Subcutaneous abdominal adipose tissue (tissue), 5 donors: ENCODE results near the gene KLF16.

ENCODE experiments used
- H3K27ac ChIP-seq: one replicate; pipeline ENCODE4 v1.7.0; 2013; ENCODE audit warnings: low read depth, mild to moderate bottlenecking, inconsistent platforms, low read length, moderate library complexity
- H3K27me3 ChIP-seq, 5 donors: one replicate each; pipeline ENCODE4 v1.7.0; 2013; ENCODE audit warnings: low read length in 5 of 5, inconsistent platforms in 1 of 5; ENCODE audit not compliant: control insufficient read depth in 5 of 5, insufficient read depth in 4 of 5
- H3K36me3 ChIP-seq, 5 donors: one replicate each; pipeline ENCODE4 v1.7.0; 2013; ENCODE audit warnings: low read length in 5 of 5; ENCODE audit not compliant: control insufficient read depth in 5 of 5, insufficient read depth in 5 of 5
- H3K4me1 ChIP-seq, 5 donors: one replicate each; pipeline ENCODE4 v1.7.0; 2013; ENCODE audit warnings: low read length in 5 of 5, mild to moderate bottlenecking in 3 of 5, moderate library complexity in 1 of 5; ENCODE audit not compliant: control insufficient read depth in 5 of 5, insufficient read depth in 5 of 5
- H3K4me3 ChIP-seq, 5 donors: one replicate each; pipeline ENCODE4 v1.7.0; 2013; ENCODE audit warnings: low read length in 5 of 5, low read depth in 1 of 5
- H3K9ac ChIP-seq, 5 donors: one replicate each; pipeline ENCODE4 v1.7.0; 2013; ENCODE audit warnings: low read length in 5 of 5, mild to moderate bottlenecking in 4 of 5, moderate library complexity in 3 of 5
- H3K9me3 ChIP-seq, 5 donors: one replicate each; pipeline ENCODE4 v1.7.0; 2013; ENCODE audit warnings: low read length in 5 of 5; ENCODE audit not compliant: control insufficient read depth in 5 of 5
- donor health status: healthy.
- donor health status: healthy.
- donor health status: healthy.
- donor health status: healthy.
- donor health status: healthy.

Gene KLF16

GRCh38 chr19:1828279-1829238, 34.8 kb downstream of the KLF16 start:
- Histone ChIP-seq H3K36me3 (peaks cover 0 to 68% (median 33%) of the 10 kb centered on the region in 5 donors), H3K4me3 (no peak overlapping the region)

GRCh38 chr19:1827566-1828278, 35.7 kb downstream of the KLF16 start:
- peaks cover 0 to 10% (median 9%) of the 10 kb centered on the region in 5 donors for H3K4me1 ChIP-seq
- no peak overlapping the region for H3K9ac ChIP-seq
- no peaks in the 10 kb centered on the region for H3K27me3 ChIP-seq
- no peak overlapping the region for H3K4me3 ChIP-seq
- H3K36me3 ChIP-seq, result peaks cover 0 to 72% (median 39%) of the 10 kb centered on the region in 5 donors
- H3K27ac ChIP-seq, result no peak overlapping the region
- H3K9me3 ChIP-seq, result no peaks in the 10 kb centered on the region

More at GRCh38 chr19:1828279-1829238, 34.8 kb downstream of the KLF16 start:
- H3K9me3 ChIP-seq, result no peaks in the 10 kb centered on the region
- H3K27me3 ChIP-seq, result no peaks in the 10 kb centered on the region
- H3K9ac ChIP-seq, result no peak overlapping the region
- H3K27ac ChIP-seq, result no peak overlapping the region
- H3K4me1 ChIP-seq, result peaks cover 0 to 15% (median 10%) of the 10 kb centered on the region in 5 donors

GRCh38 chr19:1826557-1827521, 36.5 kb downstream of the KLF16 start:
- H3K27me3 ChIP-seq, result no peaks in the 10 kb centered on the region
- no peak overlapping the region for H3K27ac ChIP-seq
- H3K36me3 ChIP-seq, result peaks cover 0 to 77% (median 48%) of the 10 kb centered on the region in 5 donors
- no peak overlapping the region for H3K9ac ChIP-seq
- H3K4me1 ChIP-seq, result peaks cover 0 to 10% (median 9%) of the 10 kb centered on the region in 5 donors
- H3K4me3 ChIP-seq, result no peak overlapping the region
- H3K9me3 ChIP-seq, result no peaks in the 10 kb centered on the region

- Histone ChIP-seq H3K4me3 (no peak overlapping the region), H3K4me1 (peaks cover 0 to 10% (median 9%) of the 10 kb centered on the region in 5 donors), H3K27me3 (no peaks in the 10 kb centered on the region), H3K27ac (no peak overlapping the region), H3K9me3 (no peaks in the 10 kb centered on the region), H3K36me3 (peaks cover 0 to 83% (median 56%) of the 10 kb centered on the region in 5 donors), H3K9ac (no peak overlapping the region)
Measured at GRCh38 chr19:1825909-1826556, 37.3 kb downstream of the KLF16 start.

- Histone ChIP-seq H3K4me3 (no peak overlapping the region), H3K9ac (no peak overlapping the region), H3K36me3 (peaks cover 0 to 90% (median 68%) of the 10 kb centered on the region in 5 donors), H3K4me1 (peaks cover 0 to 10% (median 9%) of the 10 kb centered on the region in 5 donors), H3K27me3 (no peaks in the 10 kb centered on the region), H3K27ac (no peak overlapping the region), H3K9me3 (no peaks in the 10 kb centered on the region)
Measured at GRCh38 chr19:1824252-1824622, 39.1 kb downstream of the KLF16 start.

- Histone ChIP-seq H3K27me3 (no peaks in the 10 kb centered on the region), H3K4me1 (peaks cover 0 to 10% (median 9%) of the 10 kb centered on the region in 5 donors), H3K9ac (no peak overlapping the region), H3K27ac (no peak overlapping the region), H3K4me3 (no peak overlapping the region), H3K36me3 (peaks cover 0 to 90% (median 72%) of the 10 kb centered on the region in 5 donors), H3K9me3 (no peaks in the 10 kb centered on the region)
Measured at GRCh38 chr19:1823539-1824251, 39.7 kb downstream of the KLF16 start.

GRCh38 chr19:1823020-1823419, 40.4 kb downstream of the KLF16 start:
- no peak overlapping the region for H3K4me3 ChIP-seq
- no peaks in the 10 kb centered on the region for H3K27me3 ChIP-seq
- peaks cover 0 to 90% (median 74%) of the 10 kb centered on the region in 5 donors for H3K36me3 ChIP-seq
- H3K4me1 ChIP-seq, result peaks cover 0 to 10% (median 9%) of the 10 kb centered on the region in 5 donors
- H3K9me3 ChIP-seq, result no peaks in the 10 kb centered on the region
- no peak overlapping the region for H3K9ac ChIP-seq
- no peak overlapping the region for H3K27ac ChIP-seq

- no peak overlapping the region for H3K27ac ChIP-seq
- H3K36me3 ChIP-seq, result peaks cover 0 to 90% (median 74%) of the 10 kb centered on the region in 5 donors
- no peak overlapping the region for H3K4me3 ChIP-seq
- H3K9me3 ChIP-seq, result no peaks in the 10 kb centered on the region
- peaks cover 0 to 10% (median 9%) of the 10 kb centered on the region in 5 donors for H3K4me1 ChIP-seq
- no peak overlapping the region for H3K9ac ChIP-seq
- no peaks in the 10 kb centered on the region for H3K27me3 ChIP-seq
Measured at GRCh38 chr19:1822210-1822609, 41.2 kb downstream of the KLF16 start.
